Body of pancreas (tissue), 4 donors: ENCODE results near the gene LSM14A.
A peak's percentile ranks its signal among the peaks of the same experiment; 100 is the strongest.

ENCODE experiments used
- CTCF ChIP-seq, 7 experiments: fragments of 450-650 bp in 4 of 7; fragments of 200-600 bp in 3 of 7; sonication (generic) in 3 of 7; IDR thresholded peaks; one replicate each; pipeline ENCODE4 v1.5.1; 2016 to 2019; ENCODE audit warnings: antibody characterized with exemption in 7 of 7
- POLR2A ChIP-seq, 3 donors: fragments of 450-650 bp; IDR thresholded peaks; one replicate each; pipeline ENCODE4 v1.6.1; 2016; ENCODE audit warnings: antibody characterized with exemption in 3 of 3, mild to moderate bottlenecking in 2 of 3

GRCh38 chr19:34241513-34242337 lies 69.4 kb downstream of the LSM14A start:
- TF ChIP-seq CTCF (IDR thresholded peaks at IDR 0.05): peak; percentile 31 to 79 (median 61)
- no peak for TF ChIP-seq POLR2A (IDR thresholded peaks at IDR 0.05)
